Breast epithelium (tissue), 4 donors: ENCODE data around the gene UBE2L3. TPM values are rescaled to one million over a fixed set of nuclear protein-coding genes. Genes with fewer than 3 reads are reported as not detected.
"Not testable (repeated sequence)": the region's sequence is repeated elsewhere in the genome, so short reads cannot be mapped to it uniquely, and the experiment has no call there.

Experiments used
- DNase-seq, 2 donors: peaks; one replicate each; pipeline ENCODE4 v3.0.0-alpha.2; 2019; ENCODE audit warnings: low spot score in 2 of 2
- H3K27ac ChIP-seq, 2 donors: fragments of 200-600 bp; sonication (generic) in 1 of 2; one replicate each; pipeline ENCODE4 v1.5.1; 2016 to 2019; ENCODE audit warnings: mild to moderate bottlenecking in 1 of 2
- H3K27me3 ChIP-seq, 2 donors: fragments of 200-600 bp; sonication (generic) in 1 of 2; one replicate each; pipeline versions ENCODE4 v1.5.1 to v1.6.0; 2017 to 2019; ENCODE audit warnings: control low read depth in 1 of 2, mild to moderate bottlenecking in 1 of 2
- H3K36me3 ChIP-seq: fragments of 200-600 bp; one replicate; pipeline ENCODE4 v1.5.1; 2019
- H3K4me1 ChIP-seq, 2 donors: fragments of 200-600 bp; sonication (generic); one replicate each; pipeline ENCODE4 v1.5.1; 2016 to 2019; ENCODE audit warnings: control low read depth in 1 of 2
- H3K4me3 ChIP-seq, 3 donors: fragments of 200-600 bp; sonication (generic); 1 replicate in 2 of 3; 2 replicates in 1 of 3; pipeline ENCODE4 v1.5.1; 2016 to 2019; ENCODE audit warnings: mild to moderate bottlenecking in 3 of 3, moderate library complexity in 2 of 3
- H3K9me3 ChIP-seq, 2 donors: fragments of 200-600 bp; sonication (generic) in 1 of 2; one replicate each; pipeline ENCODE4 v1.5.1; 2016 to 2019; ENCODE audit warnings: control low read depth in 1 of 2
- CTCF ChIP-seq, 3 donors: fragments of 450-650 bp; IDR thresholded peaks; one replicate each; pipeline ENCODE4 v1.5.1; 2016 to 2017; ENCODE audit warnings: antibody characterized with exemption in 3 of 3, mild to moderate bottlenecking in 3 of 3, moderate library complexity in 3 of 3
- POLR2A ChIP-seq: fragments of 450-650 bp; IDR thresholded peaks from one replicate; pipeline ENCODE4 v1.6.1; 2016; ENCODE audit warnings: antibody characterized with exemption, mild to moderate bottlenecking, moderate library complexity
- POLR2AphosphoS5 ChIP-seq, 3 donors: sonication (generic); formaldehyde crosslinking; IDR thresholded peaks; one replicate each; pipeline ENCODE4 v1.6.1; 2017; ENCODE audit warnings: antibody characterized with exemption in 3 of 3
- intact Hi-C: fragments of 100-400 bp; cut with DNase I; formaldehyde crosslinking; loops from one replicate; pipeline ENCODE4 v1.15.1; 2023; ENCODE audit warnings: low total_unique reads
- total RNA-seq, 3 donors: library from RNA; depleted of rRNA; stranded (reverse); fragments of >200 nt; gene quantifications; one replicate each; pipeline ENCODE4 v1.1.0, GENCODE V29; 2016

UBE2L3 gene
- total RNA-seq, 3 donors from 2014 or later, result 34.1 to 40.8 (median 38.3) TPM

GRCh38 chr22:21602579-21602978 is 35.1 kb downstream of the UBE2L3 start:
- Histone ChIP-seq H3K4me1 (no peaks in the 10 kb centered on the region), H3K9me3 (no peaks in the 10 kb centered on the region), H3K27ac (no peak overlapping the region), H3K36me3 (no peaks in the 10 kb centered on the region), H3K4me3 (no peak overlapping the region), H3K27me3 (no peaks in the 10 kb centered on the region)
- intact Hi-C loops, result no loop called here
- TF ChIP-seq CTCF (IDR thresholded peaks at IDR 0.05) (no peak), POLR2A (no peak), POLR2AphosphoS5 (IDR thresholded peaks at IDR 0.05) (no peak)
- DNase-seq, result no peak

GRCh38 chr22:21603973-21604372 is 36.5 kb downstream of the UBE2L3 start:
- Histone ChIP-seq H3K27me3 (no peaks in the 10 kb centered on the region), H3K27ac (no peak overlapping the region), H3K4me1 (no peaks in the 10 kb centered on the region), H3K4me3 (no peak overlapping the region), H3K9me3 (no peaks in the 10 kb centered on the region), H3K36me3 (no peaks in the 10 kb centered on the region)
- no peak for TF ChIP-seq CTCF (IDR thresholded peaks at IDR 0.05)
- TF ChIP-seq POLR2A, result no peak
- TF ChIP-seq POLR2AphosphoS5 (IDR thresholded peaks at IDR 0.05), result no peak
- intact Hi-C loops, result no loop called here
- no peak for DNase-seq

GRCh38 chr22:21605887-21606564 is 38.5 kb downstream of the UBE2L3 start:
- Histone ChIP-seq H3K27me3 (no peaks in the 10 kb centered on the region), H3K4me3 (no peak overlapping the region), H3K27ac (no peak overlapping the region), H3K9me3 (no peaks in the 10 kb centered on the region), H3K36me3 (no peaks in the 10 kb centered on the region), H3K4me1 (no peaks in the 10 kb centered on the region)
- no peak for TF ChIP-seq CTCF (IDR thresholded peaks at IDR 0.05)
- no peak for TF ChIP-seq POLR2A
- no peak for TF ChIP-seq POLR2AphosphoS5 (IDR thresholded peaks at IDR 0.05)
- DNase-seq, result no peak
- intact Hi-C loops, result no loop called here

GRCh38 chr22:21606775-21607174 is 39.3 kb downstream of the UBE2L3 start:
- Histone ChIP-seq H3K27ac (no peak overlapping the region), H3K4me3 (no peak overlapping the region), H3K9me3 (no peaks in the 10 kb centered on the region), H3K36me3 (no peaks in the 10 kb centered on the region), H3K4me1 (no peaks in the 10 kb centered on the region), H3K27me3 (no peaks in the 10 kb centered on the region)
- no peak for DNase-seq
- intact Hi-C loops, result no loop called here
- TF ChIP-seq POLR2A (no peak), POLR2AphosphoS5 (IDR thresholded peaks at IDR 0.05) (no peak), CTCF (IDR thresholded peaks at IDR 0.05) (no peak)

GRCh38 chr22:21609556-21610157 is 42.1 kb downstream of the UBE2L3 start:
- H3K27ac ChIP-seq, H3K27me3 ChIP-seq, H3K9me3 ChIP-seq, H3K36me3 ChIP-seq, H3K4me1 ChIP-seq, DNase-seq, intact Hi-C loops, H3K4me3 ChIP-seq: not testable (repeated sequence)
